ENCODE results near the gene ASGR1.
A peak's percentile ranks its signal among the peaks of the same experiment; 100 is the strongest.
"Not testable (repeated sequence)": the region's sequence is repeated elsewhere in the genome, so short reads cannot be mapped to it uniquely, and the experiment has no call there.

The ASGR1 gene

DNA sequence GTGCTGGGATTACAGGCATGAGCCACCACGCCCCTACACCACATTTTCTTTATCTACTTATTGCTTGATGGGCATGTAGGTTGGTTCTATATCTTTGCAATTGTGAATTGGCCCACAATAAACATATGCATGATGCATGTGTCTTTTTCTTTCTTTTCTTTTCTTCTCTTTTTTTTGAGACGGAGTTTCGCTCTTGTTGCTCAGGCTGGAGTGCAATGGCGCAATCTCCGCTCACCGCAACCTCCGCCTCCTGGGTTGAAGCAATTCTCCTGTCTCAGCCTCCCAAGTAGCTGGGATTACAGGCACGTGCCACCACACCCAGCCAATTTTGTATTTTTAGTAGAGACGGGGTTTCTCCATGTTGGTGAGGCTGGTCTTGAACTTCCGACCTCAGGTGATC lies 20.7 kb downstream of the ASGR1 start:
- DNase-seq (ENCODE audit: low read depth) = not testable (repeated sequence)

DNA sequence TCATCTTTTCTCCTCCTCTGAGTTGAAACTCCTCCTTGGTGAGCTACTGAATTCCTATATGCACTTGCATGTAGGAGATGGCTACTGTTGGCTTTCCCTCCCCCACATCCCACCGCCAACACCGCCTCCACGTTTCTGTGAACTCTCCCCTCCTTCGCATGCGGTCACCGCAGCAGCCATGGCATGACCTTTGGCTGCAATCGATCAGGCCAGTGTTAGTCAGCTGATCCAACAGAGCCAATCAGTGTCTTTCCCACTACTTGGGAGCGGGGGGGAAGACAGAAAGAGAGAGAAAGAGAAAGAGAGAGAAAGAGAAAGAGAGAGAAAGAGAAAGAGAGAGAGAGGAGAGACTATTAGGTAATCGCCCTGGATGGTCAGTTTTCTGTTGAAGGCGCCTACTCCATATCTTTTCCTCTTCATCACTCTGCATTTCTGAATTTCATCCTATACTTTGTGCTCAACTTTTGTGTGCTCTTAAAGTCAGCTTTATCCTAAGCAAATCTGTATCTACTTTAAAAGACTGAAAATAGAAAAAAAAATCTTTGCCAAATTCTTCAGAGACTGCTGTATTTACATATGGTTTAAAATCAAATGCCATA lies 22.7 kb downstream of the ASGR1 start:
- no peak for DNase-seq (ENCODE audit: low read depth)

DNA sequence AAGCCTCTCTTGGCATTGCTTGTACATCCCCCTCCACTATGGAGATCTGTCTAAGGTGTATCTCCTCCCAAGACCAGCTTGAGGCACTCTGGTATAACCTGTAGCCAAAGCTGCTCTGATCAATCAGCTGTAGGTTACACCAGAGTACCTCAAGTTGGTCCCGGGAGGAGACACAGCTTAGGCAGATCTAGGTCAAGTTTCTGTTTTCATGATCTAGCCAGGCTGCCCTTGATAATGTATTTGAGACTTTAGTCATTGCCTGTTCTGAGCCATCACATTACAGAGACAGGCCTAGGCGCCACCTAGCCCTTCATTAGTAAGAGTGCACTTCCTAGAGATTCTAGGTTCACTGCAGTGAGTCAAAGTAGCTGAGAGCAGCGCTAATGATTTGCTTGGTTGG lies 31.4 kb downstream of the ASGR1 start:
- no peak for DNase-seq (ENCODE audit: low read depth)

DNA sequence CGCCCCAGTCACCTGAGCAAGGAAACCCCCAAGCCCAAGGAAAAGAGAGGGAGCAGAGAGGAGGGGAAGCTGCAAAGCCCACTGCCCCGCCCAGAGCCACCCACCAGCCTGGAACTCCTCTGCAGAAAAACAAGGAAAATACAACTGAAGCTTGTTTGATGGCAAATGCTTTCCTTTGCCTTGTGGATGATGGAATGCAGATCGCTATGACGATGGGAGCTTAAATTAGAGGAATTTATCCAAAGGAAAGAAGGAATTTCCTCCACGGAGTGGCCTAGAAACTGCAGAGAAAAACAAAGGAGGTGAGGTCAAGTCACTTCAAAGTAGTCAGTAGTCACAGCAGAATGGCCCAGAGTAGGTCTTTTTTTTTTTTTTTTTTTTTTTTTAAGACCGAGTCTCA lies 33.1 kb downstream of the ASGR1 start:
- DNase-seq (ENCODE audit: low read depth) = no peak

DNA sequence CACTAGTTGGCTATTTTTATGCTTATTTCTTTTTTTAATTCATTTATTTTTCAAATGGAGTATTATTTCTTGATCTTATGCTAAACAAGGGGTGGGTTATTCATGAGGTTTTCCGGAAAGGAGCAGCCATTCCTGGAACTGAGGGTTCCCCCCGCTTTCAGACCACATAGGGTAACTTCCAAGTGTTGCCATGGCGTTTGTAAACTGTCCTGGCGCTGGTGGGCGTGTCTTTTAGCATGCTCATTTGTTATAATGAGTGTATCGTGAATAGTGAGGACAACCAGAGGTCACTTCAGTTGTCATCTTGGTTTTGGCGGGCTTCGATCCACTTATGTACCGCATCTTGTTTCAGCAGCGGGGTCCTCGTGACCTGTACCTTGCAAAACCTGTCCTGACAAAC lies 35.0 kb downstream of the ASGR1 start:
- DNase-seq (ENCODE audit: low read depth) = no peak

DNA sequence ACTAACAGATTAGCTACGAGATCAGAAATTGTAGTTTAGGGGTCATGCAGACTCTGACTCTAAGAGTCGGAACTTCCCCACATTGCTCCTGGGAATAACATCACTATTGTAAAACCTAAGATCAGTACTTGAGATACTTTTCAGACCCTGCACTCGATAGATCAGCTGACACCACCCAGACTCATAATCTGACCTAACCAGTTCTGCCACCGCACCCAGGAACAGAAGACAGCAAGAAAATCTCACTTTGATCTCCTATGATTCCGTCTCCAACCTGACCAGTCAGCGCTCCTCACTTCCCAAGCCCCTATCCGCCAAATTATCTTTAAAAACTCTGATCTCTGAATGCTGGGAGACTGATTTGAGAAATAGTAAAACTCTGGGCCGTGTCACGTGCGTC lies 37.3 kb downstream of the ASGR1 start:
- no peak for DNase-seq (ENCODE audit: low read depth)

DNA sequence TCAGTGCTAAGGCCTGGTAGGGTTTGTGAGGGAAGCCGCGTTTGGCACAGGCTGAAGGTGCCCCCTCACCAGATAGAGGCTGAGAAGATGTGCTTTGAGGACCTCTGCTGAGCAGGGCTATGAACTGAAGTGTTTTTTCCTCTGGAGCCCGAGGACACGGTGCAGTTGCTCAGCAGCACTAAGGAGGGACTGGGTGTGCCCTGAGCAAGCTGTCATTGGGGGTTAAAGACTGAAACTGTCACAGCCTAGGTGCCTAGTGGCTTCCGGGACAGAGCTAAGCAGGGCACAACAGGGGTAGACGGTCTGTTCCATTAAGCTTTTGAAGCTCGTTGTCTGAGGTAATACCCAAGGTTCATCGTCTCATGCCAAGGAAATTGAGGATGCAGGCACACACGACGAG lies 39.8 kb downstream of the ASGR1 start:
- DNase-seq (ENCODE audit: low read depth) = no peak

DNA sequence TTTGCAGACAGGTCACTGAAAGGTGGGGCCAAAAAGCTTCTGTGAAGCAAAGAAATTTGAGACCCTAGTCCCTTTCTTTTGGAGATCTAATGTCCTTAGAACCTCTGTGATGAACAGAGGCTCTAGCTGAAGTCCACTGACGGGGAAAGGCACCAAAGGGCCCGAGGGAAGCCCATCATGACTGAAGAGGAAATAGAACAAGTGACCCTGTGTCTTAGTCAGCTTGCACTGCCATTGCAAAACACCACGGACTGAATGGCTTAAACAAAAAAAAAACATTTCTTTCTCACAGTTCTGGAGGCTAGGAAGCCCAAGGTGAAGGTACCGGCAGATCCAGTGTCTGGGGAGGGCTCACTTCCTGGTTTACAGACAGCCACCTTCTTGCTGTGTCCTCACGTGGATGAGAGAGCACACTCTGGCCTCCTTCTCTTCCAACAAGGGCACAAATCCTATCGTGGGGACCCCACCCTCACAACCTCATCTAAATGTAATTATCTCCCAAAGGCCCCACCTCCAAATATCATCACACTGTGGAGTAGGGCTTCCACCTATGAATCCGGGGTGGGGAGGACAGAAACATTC lies 40.3 kb downstream of the ASGR1 start:
- no peak for DNase-seq (ENCODE audit: low read depth)

DNA sequence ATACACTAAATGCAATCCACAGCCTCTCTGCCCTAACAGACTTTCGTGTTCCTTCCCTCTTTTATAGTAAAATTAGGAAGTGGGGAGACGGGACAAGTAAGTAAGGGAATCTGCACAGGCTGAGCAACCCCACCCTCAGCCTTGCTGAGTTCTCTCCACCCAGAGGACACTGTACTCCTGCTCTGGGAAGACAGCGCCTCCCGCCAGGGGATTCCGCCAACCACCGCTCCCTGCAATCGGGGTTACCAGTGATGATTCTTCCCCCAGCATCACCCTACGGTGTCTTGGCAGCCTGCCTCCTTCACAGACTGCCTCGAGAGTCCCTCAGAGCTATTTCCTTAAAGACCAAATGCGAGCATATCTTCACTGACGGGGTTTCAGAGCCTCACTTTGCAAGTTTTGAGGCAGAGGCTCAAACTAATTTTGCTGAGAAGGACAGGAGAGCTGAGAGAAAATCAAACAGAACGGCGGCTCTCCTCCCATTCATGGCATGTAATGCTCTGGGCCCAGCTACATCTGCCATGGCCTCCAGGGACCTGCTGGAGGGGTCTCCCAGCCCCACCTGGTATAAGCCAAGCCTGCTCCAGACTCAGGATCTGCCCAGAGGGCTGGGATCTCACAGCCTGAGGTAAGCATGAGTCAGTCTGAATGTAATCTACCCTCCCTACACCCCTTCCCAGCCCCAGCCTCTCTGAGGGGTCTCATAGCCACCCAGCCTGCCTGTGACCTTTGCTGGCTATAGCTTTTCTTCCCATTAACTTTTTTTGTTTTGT lies 41.8 kb downstream of the ASGR1 start:
- DNase-seq (ENCODE audit: low read depth) = no peak

DNA sequence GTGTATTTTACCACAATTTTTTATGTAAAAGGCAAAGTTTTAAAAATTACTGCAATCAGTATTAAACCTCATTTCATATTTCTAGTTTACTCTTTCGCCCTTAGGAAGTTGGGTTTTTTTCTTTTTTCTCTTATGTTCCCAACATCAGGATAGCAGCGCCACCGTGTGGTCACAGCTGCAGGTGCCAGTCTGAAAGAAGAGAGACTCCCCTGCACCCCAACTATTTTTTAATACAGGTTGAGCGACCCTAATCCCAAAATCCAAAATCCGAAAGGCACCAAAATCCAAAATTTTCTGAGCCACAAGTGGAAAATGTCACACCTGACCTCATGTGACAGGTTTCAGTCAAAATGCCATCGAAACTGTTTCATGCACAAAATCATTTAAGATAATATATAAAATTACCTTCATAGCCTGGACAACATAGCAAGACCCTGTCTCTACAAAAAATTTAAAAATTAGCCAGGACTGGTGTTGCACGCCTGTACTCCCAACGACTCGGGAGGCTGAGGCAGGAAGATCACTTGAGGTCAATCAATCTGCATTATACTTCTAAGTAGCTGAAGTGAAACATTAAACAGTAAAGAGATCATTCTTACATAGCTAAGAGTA lies 42.8 kb downstream of the ASGR1 start:
- DNase-seq (ENCODE audit: low read depth) = peak; percentile 13

DNA sequence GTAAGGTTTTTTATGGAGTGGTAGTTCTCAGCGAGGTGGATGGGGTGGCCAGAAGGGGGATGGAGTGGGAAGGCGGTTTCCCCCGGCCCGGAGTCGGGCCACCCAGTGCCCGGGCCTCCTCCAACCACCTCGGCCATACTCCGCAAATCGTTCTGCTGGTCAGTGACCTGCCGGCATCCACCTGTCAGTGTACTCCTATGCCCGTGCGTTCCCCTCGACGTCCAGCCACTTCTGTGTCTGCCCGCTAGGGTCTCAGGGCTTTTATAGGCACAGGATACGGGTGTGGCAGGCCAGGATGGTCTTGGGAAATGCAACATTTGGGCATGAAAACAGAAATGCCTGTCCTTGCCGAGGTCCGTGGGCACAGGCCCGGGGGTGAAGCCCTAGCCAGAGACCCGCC lies 45.3 kb downstream of the ASGR1 start:
- DNase-seq (ENCODE audit: low read depth) = no peak

DNA sequence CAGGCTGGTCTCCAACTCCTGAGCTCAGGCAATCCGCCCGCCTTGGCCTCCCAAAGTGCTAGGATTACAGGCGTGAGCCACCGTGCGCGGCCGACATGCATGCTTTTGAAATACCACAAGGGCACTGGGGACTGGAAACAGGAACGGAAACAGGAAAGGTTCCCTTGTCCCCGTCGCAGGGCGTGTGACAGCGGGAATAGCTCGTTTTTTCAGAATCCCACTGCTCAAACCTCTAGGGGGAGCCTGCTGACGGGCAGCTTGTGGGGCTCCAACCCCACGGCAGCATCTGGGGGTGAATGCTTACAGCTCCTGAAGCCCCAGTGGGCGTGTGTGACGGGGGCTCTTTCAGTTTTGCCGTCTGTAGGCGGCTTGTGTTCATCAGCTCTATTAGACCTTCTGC lies 45.7 kb downstream of the ASGR1 start:
- DNase-seq (ENCODE audit: low read depth) = no peak

DNA sequence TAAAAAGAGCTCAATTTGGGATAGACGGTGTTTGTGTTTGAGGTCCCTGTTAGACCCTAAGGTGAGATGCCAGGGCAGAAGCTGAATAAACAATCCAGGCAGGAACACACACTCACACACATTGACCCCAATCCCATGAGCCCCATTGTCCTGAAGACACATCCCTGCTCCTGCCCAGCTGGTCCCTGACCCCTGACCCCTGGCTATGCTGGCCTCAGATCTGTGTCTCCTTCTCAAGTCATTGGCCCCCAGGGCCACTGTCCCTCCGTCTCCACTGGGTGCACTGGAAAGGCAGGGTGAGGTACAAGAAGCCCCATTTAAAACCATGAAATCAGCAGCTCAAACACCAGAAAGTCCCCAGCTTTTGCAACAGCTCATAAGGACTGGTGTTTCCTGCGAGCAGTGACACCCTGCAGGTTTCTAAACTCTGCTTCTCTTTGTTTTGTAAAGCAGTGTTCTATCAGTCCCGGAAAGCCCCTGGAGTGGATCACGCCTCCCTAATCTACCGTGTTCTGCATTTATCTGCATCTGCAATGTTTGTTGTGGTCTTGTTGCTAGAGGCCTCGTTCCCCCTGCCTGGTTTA lies 46.6 kb downstream of the ASGR1 start:
- no peak for DNase-seq (ENCODE audit: low read depth)

DNA sequence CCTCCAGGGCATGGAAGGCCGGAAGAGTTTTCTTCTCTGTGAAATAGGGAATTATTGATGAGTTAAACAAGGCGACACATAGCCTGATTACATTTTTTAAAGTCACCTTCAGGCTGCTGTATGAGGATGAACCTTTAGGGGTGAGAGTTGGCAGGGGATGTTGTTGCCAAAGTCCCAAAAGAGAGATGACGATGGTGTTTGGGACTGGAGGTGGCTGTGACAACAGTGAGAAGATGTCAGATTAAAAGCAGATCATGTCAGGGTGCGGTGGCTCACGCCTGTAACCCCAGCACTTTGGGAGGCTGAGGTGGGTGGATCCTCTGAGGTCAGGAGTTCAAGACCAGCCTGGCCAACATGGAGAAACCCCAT lies 47.8 kb downstream of the ASGR1 start:
- DNase-seq (ENCODE audit: low read depth) = no peak

DNA sequence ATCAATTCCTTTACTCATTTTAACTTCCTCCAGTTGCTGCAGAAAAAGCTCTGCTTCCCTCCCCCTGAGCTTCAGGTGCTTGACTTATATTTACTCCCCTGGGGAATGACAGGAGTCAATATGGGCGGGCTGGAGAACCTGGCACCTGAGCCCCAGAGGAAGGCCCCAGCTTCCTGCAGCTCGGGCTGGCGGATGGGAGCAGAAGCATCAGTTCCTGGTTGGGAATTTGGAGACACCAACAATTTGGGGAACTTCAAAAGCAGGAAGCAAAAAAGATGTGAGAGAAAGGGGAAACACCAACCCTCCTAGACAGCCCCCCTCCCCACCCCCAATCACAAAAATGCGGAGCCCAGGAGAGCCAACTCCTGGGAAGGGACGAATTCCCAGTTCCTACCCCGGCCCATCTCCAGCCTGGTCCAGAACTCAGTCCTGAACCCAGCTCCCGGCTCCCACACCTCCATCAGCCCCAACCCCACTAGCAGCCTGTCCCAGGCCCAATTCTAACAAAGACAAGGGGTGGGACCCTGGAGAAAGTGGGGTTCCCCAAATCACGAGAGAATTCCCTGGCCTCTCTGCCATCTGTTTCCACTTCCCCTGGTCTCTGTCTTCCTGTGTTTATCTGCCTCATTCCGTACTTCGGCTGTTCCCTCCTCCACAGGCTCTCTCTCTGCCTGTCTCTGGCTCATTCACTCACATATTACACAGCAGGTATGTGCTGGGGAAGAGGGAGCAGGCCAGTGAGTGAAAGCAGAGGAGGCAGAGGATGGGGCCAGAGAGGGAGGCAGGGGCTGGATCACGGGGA lies 48.3 kb downstream of the ASGR1 start:
- DNase-seq (ENCODE audit: low read depth) = no peak

DNA sequence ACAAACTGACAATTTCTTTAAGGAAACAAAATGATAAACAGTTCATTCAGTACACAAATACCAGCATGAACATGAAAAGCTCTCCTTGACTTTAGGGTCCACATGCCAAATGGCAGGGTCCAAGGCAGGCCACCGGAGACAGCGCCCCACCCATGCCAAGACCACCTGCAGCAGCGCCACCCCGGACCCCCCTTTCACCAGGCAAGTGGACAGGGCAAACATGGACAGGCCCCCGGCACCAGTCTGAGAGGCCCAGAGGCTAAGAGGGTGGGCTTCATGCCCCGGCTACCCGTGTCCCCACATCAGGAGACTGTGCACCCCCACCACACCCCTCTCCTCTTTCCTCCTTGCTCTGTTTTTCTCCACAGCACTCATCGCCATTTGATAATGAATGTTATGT lies 49.9 kb downstream of the ASGR1 start:
- DNase-seq (ENCODE audit: low read depth) = no peak

DNA sequence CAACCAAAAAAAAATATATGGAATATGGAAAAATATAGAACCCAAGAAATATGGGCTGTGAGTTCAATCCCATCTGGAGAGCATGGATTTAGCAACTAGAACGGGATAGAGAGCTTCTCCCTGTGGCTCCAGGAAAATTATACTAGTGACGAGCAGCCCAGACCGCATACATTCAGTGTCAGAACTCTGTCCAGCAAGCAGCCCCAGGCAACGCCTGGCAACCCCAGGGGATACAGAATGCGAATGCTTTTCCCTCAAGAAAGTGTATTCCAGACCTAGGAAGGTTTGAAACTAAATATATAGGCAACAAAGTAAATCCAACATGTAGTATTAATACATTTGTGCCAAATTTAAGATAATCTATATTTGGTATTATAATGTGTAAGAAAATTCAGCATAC lies 51.0 kb downstream of the ASGR1 start:
- no peak for DNase-seq (ENCODE audit: low read depth)

DNA sequence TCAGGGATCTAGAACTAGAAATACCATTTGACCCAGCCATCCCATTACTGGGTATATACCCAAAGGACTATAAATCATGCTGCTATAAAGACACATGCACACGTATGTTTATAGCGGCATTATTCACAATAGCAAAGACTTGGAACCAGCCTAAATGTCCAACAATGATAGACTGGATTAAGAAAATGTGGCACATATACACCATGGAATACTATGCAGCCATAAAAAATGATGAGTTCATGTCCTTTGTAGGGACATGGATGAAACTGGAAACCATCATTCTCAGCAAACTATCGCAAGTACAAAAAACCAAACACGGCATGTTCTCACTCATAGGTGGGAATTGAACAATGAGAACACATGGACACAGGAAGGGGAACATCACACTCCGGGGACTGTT lies 51.7 kb downstream of the ASGR1 start:
- DNase-seq (ENCODE audit: low read depth) = not testable (repeated sequence)

DNA sequence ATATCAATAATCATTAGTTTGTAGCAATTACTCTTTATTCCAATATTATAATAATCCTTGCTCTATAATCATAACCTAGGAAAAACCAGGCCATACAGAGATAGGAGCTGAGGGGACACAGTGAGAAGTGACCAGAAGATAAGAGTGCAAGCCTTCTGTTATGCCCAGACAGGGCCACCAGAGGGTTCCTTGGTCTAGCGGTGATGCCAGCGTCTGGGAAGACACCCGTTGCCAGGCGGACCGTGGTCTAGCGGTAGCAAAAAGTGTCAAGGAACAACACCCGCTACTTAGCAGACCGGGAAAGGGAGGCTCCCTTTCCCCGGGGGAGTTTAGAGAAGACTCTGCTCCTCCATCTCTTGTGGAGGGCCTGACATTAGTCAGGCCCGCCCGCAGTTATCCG lies 52.8 kb downstream of the ASGR1 start:
- DNase-seq (ENCODE audit: low read depth) = not testable (repeated sequence)

DNA sequence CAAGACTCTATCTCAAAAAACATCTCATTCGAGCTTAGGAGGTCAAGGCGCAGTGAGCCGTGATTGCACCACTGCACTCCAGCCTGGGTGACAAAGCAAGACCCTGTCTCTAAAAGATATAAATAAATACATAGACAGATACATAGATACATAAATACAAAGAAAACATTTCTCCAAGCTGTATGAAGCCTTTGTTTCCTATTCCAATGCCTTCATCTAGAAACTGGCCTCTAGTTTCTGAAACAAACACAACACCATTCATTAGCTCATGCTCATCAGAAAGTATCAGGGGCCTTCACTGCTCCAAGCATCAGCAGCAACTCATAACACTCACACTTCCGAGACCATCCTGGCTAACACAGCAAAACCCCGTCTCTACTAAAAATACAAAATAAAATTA lies 54.2 kb downstream of the ASGR1 start:
- DNase-seq (ENCODE audit: low read depth) = no peak

DNA sequence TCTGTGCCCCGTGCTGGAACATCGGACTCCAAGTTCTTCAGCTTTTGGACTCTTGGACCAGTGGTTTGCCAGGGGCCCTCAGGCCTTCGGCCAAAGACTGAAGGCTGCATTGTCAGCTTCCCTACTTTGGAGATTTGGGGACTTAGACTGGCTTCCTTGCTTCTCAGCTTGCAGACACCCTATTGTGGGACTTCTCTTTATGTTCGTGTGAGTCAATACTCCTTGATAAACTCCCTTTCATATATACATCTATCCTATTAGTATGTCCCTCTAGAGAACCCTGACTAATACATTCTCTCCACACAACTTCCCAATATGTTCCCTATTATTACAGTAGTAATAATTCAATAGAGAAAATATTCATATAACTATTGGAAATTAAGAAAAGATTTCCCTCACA lies 55.3 kb downstream of the ASGR1 start:
- DNase-seq (ENCODE audit: low read depth) = no peak
